ENCODE measurements around the gene GSS. TPM values are rescaled to one million over a fixed set of nuclear protein-coding genes. Genes with fewer than 3 reads are reported as not detected.

The GSS gene
- total RNA-seq, 1 experiment from 2014 or later = 131 TPM

- intact Hi-C loops (cut with micrococcal nuclease; ENCODE audit: unreplicated experiment) = no loop called here
- no TSS peak for BruUV-seq (replicated peaks)
Observed at GRCh38 chr20:34953960-34954359, 1.6 kb downstream of the GSS start.

GRCh38 chr20:34952671-34953070 is 2.9 kb downstream of the GSS start:
- TF ChIP-seq CTCF (conservative IDR thresholded peaks at IDR 0.05) = no peak
- Histone ChIP-seq H3K4me3 (no peak overlapping the region), H3K9me3 (ENCODE audit: insufficient read depth, low read depth) (no peaks in the 10 kb centered on the region), H3K27ac (no peak overlapping the region), H3K36me3 (ENCODE audit: low read depth) (peaks cover 17% of the 10 kb centered on the region), H3K4me2 (no peak overlapping the region), H3K9me2 (ENCODE audit: insufficient read depth) (no peaks in the 10 kb centered on the region), H3K27me3 (ENCODE audit: insufficient read depth, low read depth) (no peaks in the 10 kb centered on the region), H2AFZ (no peak overlapping the region), H3K4me1 (replicated peaks; ENCODE audit: insufficient read depth) (peaks cover 59% of the 10 kb centered on the region), H3K79me2 (ENCODE audit: low read depth) (peaks cover 34% of the 10 kb centered on the region), H3F3A (ENCODE audit: insufficient read depth, low read depth) (peaks cover 19% of the 10 kb centered on the region), H4K20me1 (ENCODE audit: insufficient read depth) (no peaks in the 10 kb centered on the region)
- no peak for DNase-seq
- ChIA-PET POLR2A (ENCODE audit: unreplicated experiment) (no interaction called here), CTCF (interaction anchor here (0.6 kb wide), 1 partner anchor 65 kb away, joined by 3 read pairs; no protein-coding TSS in a partner anchor)
- no TSS peak for BruUV-seq (replicated peaks)
- intact Hi-C loops (cut with micrococcal nuclease; ENCODE audit: unreplicated experiment) = no loop called here

More at GRCh38 chr20:34953960-34954359, 1.6 kb downstream of the GSS start:
- no peaks in the 10 kb centered on the region for H3K9me2 ChIP-seq (ENCODE audit: insufficient read depth)
- H4K20me1 ChIP-seq (ENCODE audit: insufficient read depth) = no peaks in the 10 kb centered on the region
- H3K4me1 ChIP-seq (replicated peaks; ENCODE audit: insufficient read depth) = peaks cover 48% of the 10 kb centered on the region
- DNase-seq = no peak
- ChIA-PET POLR2A (ENCODE audit: unreplicated experiment) (no interaction called here), CTCF (interaction anchor here (0.7 kb wide), 1 partner anchor 16 kb away, joined by 3 read pairs; no protein-coding TSS in a partner anchor)
- H3F3A ChIP-seq (ENCODE audit: insufficient read depth, low read depth) = peaks cover 19% of the 10 kb centered on the region
- no peak for TF ChIP-seq EZH2 (IDR thresholded peaks at IDR 0.05; ENCODE audit: low read depth)
- no peak for TF ChIP-seq CTCF (conservative IDR thresholded peaks at IDR 0.05)
- H3K9me3 ChIP-seq (ENCODE audit: insufficient read depth, low read depth) = no peaks in the 10 kb centered on the region
- peaks cover 32% of the 10 kb centered on the region for H3K79me2 ChIP-seq (ENCODE audit: low read depth)
- H3K4me3 ChIP-seq = peak overlapping the region; percentile 69; the same call in 1 of the 2 replicates
- H3K27me3 ChIP-seq (ENCODE audit: insufficient read depth, low read depth) = no peaks in the 10 kb centered on the region
- peak overlapping the region; percentile 100 for H3K4me2 ChIP-seq
- H3K27ac ChIP-seq = no peak overlapping the region
- H2AFZ ChIP-seq = no peak overlapping the region
- H3K36me3 ChIP-seq (ENCODE audit: low read depth) = peaks cover 17% of the 10 kb centered on the region

DNA sequence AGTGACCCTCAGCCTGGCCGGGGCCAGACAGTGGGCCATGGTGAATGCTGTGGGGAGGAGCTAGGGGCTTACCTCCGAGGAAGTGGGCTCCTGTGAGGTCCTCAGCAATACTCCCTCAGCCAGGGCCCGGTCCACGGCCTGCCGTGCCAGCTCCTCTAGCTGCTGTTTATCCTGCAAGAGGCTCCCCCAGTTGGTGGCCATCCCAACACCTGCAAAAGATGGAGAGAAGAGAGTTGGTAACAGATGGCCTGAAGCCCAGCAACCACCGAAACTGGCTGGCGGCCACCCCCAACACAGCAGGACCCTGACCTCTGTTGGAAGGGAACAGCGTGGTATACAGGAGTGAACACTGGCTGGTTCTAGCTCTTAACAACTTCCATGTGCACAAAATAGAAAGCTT is 4.0 kb downstream of the GSS start:
- Histone ChIP-seq H3K4me1 (replicated peaks; ENCODE audit: insufficient read depth) (peaks cover 70% of the 10 kb centered on the region), H4K20me1 (ENCODE audit: insufficient read depth) (no peaks in the 10 kb centered on the region), H3K9me3 (ENCODE audit: insufficient read depth, low read depth) (no peaks in the 10 kb centered on the region), H3K36me3 (ENCODE audit: low read depth) (peaks cover 28% of the 10 kb centered on the region), H3K27me3 (ENCODE audit: insufficient read depth, low read depth) (no peaks in the 10 kb centered on the region), H3F3A (ENCODE audit: insufficient read depth, low read depth) (peaks cover 26% of the 10 kb centered on the region), H3K4me3 (no peak overlapping the region), H3K4me2 (peak overlapping the region; percentile 48), H2AFZ (no peak overlapping the region), H3K27ac (peak overlapping the region; percentile 51), H3K9me2 (ENCODE audit: insufficient read depth) (no peaks in the 10 kb centered on the region), H3K79me2 (ENCODE audit: low read depth) (peaks cover 34% of the 10 kb centered on the region)
- POLR2A ChIA-PET (ENCODE audit: unreplicated experiment) = interaction anchor here (0.6 kb wide), 1 partner anchor 1135 kb away, joined by 4 read pairs; no protein-coding TSS in a partner anchor
- no TSS peak for BruUV-seq (replicated peaks)
- intact Hi-C loops (cut with micrococcal nuclease; ENCODE audit: unreplicated experiment) = no loop called here
- CTCF ChIA-PET = interaction anchor here (0.6 kb wide), 1 partner anchor 72 kb away, joined by 3 read pairs; no protein-coding TSS in a partner anchor
- no peak for DNase-seq
- TF ChIP-seq EZH2 (IDR thresholded peaks at IDR 0.05; ENCODE audit: low read depth) = no peak

GRCh38 chr20:34951252-34951651 is 4.4 kb downstream of the GSS start:
- no peaks in the 10 kb centered on the region for H3K9me3 ChIP-seq (ENCODE audit: insufficient read depth, low read depth)
- H4K20me1 ChIP-seq (ENCODE audit: insufficient read depth) = no peaks in the 10 kb centered on the region
- H3K79me2 ChIP-seq (ENCODE audit: low read depth) = peaks cover 34% of the 10 kb centered on the region
- peak overlapping the region; percentile 48 for H3K4me2 ChIP-seq
- BruUV-seq (replicated peaks) = no TSS peak
- peak in 1 of 2 experiments; percentile 75 for DNase-seq
- H3K27me3 ChIP-seq (ENCODE audit: insufficient read depth, low read depth) = no peaks in the 10 kb centered on the region
- no peak overlapping the region for H3K4me3 ChIP-seq
- no peaks in the 10 kb centered on the region for H3K9me2 ChIP-seq (ENCODE audit: insufficient read depth)
- peaks cover 30% of the 10 kb centered on the region for H3F3A ChIP-seq (ENCODE audit: insufficient read depth, low read depth)
- TF ChIP-seq CTCF (conservative IDR thresholded peaks at IDR 0.05) (no peak), EZH2 (IDR thresholded peaks at IDR 0.05; ENCODE audit: low read depth) (no peak)
- intact Hi-C loops (cut with micrococcal nuclease; ENCODE audit: unreplicated experiment) = no loop called here
- no peak overlapping the region for H2AFZ ChIP-seq
- peak overlapping the region; percentile 51 for H3K27ac ChIP-seq
- ChIA-PET POLR2A (ENCODE audit: unreplicated experiment) (interaction anchor here (0.6 kb wide), 1 partner anchor 1135 kb away, joined by 4 read pairs; no protein-coding TSS in a partner anchor), CTCF (interaction anchor here (0.6 kb wide), 2 partner anchors 72 to 1034 kb away, joined by 3 to 6 read pairs; no protein-coding TSS in a partner anchor)
- peaks cover 31% of the 10 kb centered on the region for H3K36me3 ChIP-seq (ENCODE audit: low read depth)
- peaks cover 71% of the 10 kb centered on the region for H3K4me1 ChIP-seq (replicated peaks; ENCODE audit: insufficient read depth)
